ENCODE measurements around the gene TMEM30A.

TMEM30A gene

DNA sequence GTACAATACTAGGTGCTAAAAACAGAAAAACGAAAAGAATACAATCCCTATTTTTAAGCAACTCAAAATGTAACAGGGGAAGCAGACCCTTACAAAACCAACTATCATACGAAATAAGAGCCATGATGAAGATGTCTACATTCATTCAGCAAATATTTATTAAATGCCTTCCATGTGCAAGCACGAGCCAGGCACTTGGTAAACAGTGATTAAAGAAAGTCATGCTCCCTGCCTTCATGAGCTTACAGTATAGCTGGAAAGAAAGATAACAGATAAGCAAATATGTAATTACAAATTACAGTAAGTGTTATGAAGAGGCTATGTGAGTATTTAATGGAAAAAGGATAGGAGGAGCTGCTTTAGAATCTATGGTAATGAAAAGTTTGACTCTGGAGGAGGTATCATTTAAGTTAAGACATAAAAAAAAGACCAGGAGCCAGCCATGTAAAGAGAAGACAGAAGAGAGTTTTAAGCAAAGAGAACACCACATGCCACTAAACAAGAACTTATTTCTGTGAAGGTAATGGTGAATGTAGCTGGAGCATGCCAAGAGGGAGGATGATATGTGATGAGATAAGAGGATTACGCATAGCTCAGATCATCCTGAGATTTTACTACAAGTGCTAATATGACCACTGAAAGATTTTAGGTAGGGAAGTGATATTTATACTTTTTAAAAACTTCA is 21.7 kb downstream of the TMEM30A start:
- DNase-seq (ENCODE audit: low spot score) = no peak

DNA sequence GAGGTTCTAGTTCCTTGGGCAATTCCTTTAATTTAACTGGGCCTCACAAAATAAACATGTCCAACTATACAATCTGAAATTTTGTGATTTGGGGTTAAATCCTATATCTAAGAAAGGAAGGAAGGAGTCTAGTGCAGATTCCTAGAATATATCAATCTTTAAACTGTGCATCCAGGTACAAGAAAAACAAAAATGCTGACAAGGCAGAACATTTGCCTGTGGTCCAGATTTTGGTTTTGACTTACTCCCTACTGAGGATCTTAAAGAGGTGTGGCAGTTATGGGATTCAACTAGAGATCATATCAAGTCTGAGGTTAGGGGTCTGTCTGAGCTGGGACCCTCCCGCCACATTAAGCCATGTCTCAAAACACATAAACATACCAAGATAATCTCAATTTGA is 23.3 kb downstream of the TMEM30A start:
- DNase-seq (ENCODE audit: low spot score) = no peak

DNA sequence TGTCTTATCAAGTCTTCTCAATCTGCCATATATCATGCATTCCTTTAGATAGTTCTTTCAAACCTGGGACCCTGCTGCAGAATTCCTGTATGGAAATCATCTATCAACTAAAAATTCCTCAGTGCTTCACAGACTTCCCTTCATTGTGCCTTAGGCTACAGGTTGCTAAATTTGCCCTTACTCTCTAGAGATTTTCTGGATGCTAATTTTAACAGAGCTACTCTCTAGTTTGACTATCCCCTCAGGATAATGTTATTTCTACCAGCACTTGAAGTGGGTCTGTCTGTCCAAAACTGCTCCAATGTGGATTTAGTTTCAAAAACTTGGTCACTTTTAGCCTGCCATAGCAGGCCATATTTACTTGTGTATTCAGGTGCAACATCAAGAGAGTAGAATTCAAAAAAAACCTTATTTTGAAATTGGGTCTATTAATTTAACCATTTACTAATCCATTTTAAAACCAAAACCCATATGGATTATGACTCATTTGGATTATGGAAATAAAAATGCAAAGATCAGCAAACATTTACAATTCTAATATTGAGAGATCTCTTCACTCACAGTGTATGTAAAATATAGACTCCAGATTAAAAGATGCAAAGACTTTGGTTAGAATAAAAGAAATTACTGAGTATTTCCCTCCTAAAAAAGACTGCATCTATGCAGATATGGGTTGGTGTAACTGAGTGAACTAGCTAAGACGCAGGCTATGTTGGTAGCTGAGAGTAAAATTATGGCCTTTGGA is 27.1 kb downstream of the TMEM30A start:
- no peak for DNase-seq (ENCODE audit: low spot score)

DNA sequence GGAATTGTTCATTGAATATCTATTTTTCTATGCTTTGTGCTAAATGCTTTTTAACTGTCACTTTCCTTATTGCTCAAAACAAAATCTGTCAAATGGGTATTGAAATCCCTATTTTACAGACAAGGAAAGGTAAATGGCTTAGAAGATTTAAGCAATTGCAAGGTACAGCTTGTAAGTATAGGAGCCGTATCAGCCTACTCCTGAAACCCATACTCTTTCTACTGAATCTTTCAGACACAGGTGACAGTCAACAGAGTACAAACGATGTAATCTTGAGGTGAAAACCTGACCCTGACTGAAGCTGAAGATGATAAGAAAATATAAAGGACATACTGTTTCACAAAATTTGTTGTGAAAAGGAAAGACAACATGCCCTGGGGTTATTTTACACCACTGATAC is 34.0 kb downstream of the TMEM30A start:
- DNase-seq (ENCODE audit: low spot score) = no peak

DNA sequence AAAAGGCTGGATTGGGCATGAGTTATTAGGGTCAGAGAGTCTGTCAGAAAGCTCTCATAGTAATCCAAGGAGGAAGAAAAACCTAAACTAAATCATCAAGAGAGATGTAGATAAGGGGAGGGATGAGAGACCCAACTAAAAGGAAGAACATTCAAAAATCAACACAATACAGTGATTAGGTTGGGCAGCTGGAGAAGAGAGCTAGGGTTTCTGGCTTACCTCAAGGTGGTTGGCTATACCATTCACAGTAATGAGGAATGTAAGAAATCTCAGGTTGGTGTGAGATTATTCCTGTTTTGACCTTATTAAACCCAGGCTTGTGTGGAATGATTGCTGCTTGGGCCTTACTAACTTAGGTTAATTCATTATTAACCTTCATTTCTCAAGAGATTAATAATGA is 34.8 kb downstream of the TMEM30A start:
- no peak for DNase-seq (ENCODE audit: low spot score)

DNA sequence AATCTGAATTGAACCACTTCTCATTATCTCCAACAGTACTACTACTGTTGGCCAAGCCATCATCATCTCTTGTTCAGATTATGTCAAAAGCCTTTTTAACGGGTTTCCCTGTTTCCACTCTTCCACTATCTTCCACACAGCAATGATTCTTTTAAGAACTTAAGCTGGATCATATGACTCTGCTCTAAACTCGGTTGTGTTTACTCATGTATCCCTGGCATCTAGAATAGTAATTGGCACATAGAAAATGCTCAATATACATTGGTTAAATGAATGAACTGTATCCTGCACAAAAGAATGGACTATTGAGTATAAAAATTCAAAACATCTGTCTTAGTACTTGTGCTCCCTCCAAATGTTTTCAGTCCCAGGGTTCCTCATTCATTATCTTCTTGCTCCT is 38.2 kb downstream of the TMEM30A start:
- DNase-seq (ENCODE audit: low spot score) = no peak

DNA sequence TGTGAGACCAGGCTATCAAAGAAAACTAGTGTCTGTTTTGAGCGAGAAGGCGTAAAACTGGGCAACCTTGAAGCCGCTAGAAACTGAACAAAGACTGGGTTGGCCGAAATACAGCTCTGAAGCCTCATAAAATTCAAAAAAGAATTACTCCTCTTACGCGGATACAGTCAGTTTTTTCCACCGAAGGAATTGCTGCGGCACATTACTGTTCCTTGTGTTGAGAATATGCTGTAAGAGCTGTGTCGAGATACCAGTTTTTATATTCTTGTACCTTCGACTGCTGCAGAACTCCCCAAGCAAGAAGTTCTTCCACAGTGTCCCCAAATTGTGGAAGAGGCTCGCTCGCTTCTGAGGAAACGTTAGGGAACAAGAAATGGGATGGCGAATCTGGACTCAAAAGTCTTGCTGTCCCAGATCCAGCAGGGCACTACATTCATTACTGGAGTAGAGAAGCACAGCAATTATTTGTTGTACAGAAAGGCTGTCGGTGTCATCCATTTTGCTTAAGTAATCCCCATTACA is 40.5 kb downstream of the TMEM30A start:
- DNase-seq (ENCODE audit: low spot score) = peak; percentile 17

DNA sequence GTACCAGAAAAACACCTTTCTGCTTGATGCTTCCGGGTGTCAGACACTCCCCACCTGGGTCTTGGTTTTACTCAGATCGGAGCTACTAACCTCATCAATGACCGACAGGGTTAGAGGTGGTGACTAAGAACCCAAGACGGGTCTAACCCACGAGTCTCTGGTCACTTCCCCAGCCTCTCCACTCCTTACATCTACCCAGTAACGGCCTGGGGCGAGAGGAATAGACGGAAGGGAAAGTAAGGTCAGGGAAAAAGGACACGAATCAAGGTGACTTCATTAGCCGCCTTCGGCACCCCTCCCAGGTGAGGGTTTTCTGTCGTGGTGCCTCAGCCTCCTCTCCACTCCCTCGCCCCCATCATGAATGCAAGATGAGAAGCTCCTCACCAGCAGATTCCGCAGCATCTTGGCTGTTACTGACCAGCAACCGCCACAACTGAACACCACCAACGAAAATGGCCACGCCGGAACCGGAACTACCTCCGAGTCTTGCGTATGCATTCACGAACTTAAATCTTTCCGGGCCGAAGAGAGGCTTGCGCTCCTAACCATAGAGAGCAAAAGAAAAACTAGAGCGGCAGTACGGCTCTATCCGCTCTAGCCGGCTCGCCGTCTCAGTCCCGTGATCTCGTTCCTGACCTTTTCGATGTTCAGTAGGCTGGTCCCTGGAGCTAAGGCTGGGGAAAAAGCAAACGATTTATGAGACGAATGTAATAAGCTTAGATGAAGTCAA is 41.1 kb downstream of the TMEM30A start, which contains the start of gene COX7A2:
Gene COX7A2 (minus strand): TSS at position 469 of the 730 bp plus-strand sequence. CDS start 67 bp downstream, at position 402.
- peak; percentile 90 for DNase-seq (ENCODE audit: low spot score)

DNA sequence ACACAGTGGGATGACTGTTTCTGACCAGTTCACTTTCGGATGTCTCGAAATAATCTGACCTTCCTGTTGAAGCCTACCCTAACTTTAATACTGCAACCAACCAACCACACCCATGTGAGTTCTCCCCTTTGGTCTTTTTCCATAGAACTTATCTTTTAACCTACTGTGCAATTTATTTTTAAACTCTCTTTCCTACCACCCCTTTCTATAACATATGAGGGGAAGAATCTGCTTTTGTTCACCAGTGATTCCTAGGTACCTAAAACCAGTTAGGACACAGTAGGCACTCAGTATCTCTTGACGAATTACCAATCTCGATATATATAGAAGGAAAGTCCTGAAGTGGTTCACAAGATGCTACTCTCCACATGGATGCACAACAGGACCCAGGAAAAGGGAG is 48.0 kb downstream of the TMEM30A start:
- DNase-seq (ENCODE audit: low spot score) = no peak

DNA sequence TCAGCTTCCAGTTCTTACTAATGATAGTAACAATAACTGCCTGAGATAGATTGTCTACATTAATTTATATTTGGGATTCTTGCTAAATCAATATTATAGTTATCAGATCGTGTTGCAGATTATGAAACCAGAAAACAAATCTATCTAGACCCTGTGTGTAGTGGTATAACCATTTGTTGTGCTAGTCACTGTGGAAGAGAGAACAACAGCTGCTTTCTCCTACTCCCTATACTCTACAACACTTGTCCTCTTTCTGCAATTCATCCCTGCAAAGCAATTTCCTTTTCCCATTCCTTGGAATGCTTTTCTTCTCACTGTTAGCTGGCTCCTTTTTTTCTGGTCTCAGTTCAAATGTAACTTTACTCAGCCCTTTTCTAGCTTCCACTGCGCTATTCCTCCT is 49.3 kb downstream of the TMEM30A start:
- DNase-seq (ENCODE audit: low spot score) = no peak

DNA sequence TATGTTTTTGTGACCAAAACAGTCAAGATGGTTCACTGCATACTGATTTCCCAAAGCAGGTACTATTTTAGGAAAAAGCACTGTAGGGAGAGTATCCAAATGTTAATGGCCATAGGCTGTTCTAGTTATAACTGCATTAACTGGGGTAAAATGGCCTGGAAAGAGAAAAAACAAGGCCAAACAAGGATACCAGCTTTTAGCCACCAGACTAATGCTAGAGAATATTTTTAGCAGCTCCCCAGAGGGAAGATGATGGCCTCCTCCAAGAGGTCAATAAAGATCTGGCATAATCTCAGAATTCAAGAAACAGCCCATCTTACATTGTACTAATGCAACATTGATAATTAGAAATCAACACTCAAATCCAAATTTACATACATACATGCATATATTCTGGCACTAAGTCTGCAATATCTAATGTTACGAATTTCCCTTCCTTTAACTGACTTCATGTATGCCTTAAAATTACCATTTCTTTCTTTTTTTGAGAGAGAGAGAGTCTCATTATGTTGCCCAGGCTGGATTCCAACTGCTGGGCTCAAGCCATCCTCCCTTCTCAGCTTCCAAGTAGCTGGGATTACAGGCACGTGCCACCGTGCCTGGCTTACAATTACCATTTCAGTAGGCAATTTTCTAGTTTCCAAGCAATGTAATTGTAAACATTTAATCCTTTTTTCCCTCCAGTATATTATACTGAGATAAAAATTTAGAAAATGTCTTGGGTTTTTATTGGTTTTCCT is 50.3 kb downstream of the TMEM30A start:
- DNase-seq (ENCODE audit: low spot score) = no peak

DNA sequence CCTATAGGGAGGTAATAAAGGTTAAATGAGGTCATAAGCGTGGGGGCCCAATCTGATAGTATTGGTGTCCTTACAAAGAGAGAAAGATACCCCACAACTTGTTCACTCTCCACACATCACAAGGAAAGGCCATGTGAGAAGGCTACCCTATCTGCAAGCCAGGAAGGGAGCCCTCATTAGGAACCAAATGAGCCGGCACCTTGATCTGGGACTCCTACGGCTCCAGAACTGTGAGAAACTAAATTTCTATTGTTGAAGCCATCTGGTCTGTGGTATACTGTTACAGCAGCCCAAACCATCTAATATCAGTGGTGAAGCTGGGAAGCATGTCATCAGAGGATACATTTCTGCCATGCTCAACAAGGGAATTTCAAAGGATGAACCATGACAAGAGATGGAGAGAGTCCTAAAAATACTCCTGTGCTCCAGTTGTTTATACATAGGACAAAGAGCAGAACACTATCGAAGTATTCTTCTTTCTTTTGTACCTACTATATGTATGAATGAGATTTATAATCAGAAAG is 51.4 kb downstream of the TMEM30A start:
- DNase-seq (ENCODE audit: low spot score) = no peak

DNA sequence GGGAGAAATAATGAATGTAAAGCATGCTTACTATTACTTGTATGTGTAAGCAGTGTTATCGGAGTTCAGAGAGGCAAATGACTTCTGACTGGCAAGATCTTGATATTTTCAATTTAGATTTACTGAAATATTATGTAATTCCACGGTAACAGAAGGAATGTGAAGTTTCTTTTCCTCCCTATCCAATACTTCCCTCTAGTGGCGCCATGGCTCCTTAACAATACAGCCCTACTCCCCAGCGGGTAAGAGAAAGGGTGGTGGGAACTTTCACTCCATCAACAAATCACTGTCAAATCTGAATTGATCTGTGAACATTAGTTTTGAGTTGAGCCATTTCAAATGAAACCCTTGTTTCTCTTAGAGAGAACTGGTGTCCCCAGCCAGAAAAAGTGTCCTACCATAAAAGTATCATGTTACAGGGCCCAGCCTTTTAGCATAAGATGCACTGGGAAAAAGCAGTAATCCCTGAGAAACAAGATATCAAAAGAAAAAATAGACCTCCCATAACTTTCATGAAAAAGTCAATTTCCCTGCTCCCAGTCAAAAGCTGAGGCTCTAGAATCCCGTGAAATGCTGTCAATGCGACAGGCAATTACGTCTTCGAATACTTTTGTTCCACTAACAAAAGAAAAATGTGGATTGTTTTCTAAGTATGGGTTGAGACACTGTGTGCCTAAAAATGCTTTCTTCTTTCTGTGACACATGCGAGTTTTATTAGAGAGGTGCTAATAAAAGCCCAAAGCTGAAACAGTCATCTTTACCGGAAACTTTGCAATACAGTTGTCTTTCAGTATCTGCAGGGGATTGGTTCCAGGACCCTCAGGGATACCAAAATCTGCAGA is 53.9 kb downstream of the TMEM30A start:
- DNase-seq (ENCODE audit: low spot score) = peak; percentile 76

DNA sequence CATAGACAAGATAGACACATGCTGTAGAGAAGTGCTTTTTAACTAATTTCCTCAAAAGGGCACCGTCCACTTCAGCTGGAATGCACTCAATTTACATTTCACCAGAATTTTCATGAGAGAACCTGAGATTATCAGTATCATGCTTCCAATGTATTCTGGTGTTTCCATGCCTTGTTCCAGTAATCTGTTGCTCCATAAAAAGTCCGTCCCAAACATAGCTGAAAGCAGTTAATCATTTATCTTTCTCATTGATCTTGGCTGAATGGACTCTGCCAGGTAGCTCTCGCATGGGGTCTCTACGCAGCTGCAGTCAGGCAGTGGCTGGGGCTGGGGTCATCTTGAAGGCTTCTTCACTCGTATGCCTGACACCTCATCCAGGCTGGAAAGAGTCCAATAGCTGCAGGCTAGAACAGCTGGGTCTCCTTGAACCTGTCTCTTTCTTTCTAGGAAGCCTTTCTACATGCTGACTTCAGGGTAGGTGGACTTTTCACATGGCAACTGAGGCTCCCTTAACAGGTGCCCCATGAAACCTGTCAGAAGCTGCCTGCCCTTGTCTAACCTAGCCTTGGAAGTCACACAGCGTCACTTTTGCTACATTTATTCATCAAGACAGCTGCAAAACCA is 60.2 kb downstream of the TMEM30A start:
- DNase-seq (ENCODE audit: low spot score) = no peak

DNA sequence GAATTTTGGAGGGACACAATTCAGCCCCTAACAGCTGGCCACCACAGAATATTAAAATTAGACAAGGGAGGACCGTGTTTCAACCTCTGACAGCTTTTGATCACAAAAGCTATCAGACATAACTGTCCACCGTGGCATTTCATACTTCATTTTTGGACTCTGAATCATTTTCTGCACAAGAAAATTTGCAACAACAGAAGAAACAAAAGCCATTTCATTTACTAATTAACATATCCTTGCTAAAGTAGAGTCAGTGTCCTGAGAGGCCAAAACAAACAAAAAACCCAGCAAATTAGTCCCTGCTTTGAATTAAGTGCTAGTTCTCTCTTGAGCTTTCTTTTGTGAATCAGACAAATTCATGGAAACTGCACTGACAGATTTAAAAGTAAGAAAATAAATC is 61.2 kb downstream of the TMEM30A start:
- no peak for DNase-seq (ENCODE audit: low spot score)

DNA sequence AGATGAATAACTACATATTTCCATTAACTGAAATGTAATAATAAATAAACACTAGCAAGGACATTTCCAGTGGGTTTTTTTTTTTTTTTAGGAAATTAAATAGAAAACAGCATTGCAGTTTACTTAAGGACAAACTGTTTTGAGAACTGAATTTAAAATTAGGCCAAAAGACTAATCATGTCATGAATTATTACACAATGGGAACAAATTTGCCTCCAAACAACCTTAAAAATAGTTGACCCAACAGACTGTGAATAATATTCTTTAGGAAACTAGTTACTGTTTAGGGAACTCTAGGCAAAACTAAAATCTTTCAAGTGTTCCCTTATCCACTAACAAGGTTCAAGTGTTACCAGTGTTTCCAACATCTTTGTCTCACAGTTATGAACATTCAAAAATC is 62.3 kb downstream of the TMEM30A start:
- no peak for DNase-seq (ENCODE audit: low spot score)

DNA sequence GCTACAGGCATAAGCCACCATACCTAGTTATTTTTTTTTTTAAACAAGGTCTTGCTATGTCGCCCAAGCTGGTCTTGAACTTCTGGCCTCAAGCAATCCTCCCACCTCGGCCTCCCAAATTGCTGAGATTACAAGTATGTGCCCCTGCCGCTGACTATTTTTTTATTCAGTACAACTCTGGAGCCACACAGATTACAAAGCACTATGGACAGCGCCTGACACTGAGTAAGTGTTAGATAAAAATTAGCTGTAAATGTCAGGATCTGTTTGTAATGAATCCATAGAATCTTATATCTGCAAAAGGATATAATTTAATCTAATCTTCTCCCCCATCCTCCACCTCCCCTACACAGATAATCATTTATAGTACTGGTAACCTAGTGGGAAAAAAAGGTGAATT is 63.5 kb downstream of the TMEM30A start:
- no peak for DNase-seq (ENCODE audit: low spot score)

DNA sequence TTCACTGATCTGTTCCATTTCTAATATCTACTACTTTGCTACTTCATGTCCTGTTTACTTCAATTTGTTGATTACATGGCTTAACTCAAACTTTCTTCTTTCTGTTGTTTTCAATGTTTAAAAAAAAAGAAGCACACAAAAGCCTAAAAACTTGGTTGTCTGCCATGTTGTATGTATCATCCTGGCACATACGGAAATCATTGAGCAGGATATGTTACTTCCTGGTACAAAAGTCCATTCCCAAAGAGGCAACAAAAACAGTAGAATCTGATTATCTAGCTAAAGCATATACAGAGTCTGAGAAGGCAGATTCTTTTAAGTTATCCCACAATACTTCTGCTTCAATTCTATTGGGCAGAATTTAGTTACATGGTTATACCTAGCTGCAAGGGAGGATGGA is 64.2 kb downstream of the TMEM30A start:
- DNase-seq (ENCODE audit: low spot score) = no peak

DNA sequence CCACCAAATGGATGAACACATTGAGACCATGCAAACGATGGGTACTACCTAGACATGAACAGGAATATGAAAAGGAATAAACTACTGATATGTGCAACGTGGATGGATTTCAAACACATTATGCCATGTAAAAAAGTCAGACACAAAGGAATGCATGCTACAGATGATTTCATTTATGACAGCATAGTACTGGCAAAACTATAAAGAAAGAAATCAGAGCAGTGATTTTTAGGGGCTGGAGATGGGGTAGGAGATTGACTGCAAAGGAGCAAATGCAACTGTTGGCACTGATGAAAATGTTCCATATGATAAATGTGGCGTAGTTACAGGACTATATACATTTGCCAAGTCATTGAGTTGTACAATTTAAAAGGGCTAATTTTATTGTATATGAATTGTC is 65.3 kb downstream of the TMEM30A start:
- DNase-seq (ENCODE audit: low spot score) = no peak

DNA sequence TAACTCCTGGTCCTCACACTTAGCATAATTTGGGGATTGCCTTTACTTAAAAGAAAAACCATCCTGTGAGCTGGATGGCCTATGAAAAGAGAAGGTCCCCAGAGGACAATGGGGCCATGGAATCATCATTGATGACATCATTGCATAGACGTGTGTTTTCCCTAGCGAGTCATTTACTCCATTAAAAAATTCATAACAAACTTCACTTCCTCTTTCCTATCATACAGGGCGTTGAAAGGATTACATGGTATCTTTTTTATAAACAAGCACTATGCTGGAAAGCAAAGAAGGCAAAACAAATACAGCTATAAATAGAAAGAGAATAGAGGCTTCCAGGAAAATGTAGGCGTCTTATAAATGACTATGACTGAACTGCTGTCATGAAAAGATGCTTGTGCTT is 67.4 kb downstream of the TMEM30A start:
- no peak for DNase-seq (ENCODE audit: low spot score)

Measured in GM03348 (cell line).